Omental fat pad (tissue), 4 donors: ENCODE results near the gene DRG1. TPM values are rescaled to one million over a fixed set of nuclear protein-coding genes. Genes with fewer than 3 reads are reported as not detected.
"Not testable (repeated sequence)": the region's sequence is repeated elsewhere in the genome, so short reads cannot be mapped to it uniquely, and the experiment has no call there.

ENCODE experiments used
- ATAC-seq: fragments of 150-250 bp; one replicate; pipeline ENCODE4 v1.9.1; 2016; ENCODE audit warnings: mild to moderate bottlenecking, moderate library complexity; ENCODE audit not compliant: low FRiP score
- DNase-seq: peaks from one replicate; pipeline ENCODE4 v3.0.0-alpha.2; 2019; ENCODE audit warnings: low spot score
- total RNA-seq, 4 donors: library from RNA; depleted of rRNA; stranded (reverse); fragments of >200 nt; gene quantifications; one replicate each; pipeline ENCODE4 v1.1.0, GENCODE V29; 2016
- TF ChIP-seq, protein P1 (sequence below), 3 donors: fragments of 450-650 bp; IDR thresholded peaks; one replicate each; pipeline ENCODE4 v1.5.1; 2016 to 2017; ENCODE audit warnings: antibody characterized with exemption in 3 of 3, mild to moderate bottlenecking in 3 of 3, moderate library complexity in 2 of 3

DRG1 gene
- total RNA-seq, 4 donors from 2014 or later: 59.1 to 88.7 (median 69.2) TPM

DNA sequence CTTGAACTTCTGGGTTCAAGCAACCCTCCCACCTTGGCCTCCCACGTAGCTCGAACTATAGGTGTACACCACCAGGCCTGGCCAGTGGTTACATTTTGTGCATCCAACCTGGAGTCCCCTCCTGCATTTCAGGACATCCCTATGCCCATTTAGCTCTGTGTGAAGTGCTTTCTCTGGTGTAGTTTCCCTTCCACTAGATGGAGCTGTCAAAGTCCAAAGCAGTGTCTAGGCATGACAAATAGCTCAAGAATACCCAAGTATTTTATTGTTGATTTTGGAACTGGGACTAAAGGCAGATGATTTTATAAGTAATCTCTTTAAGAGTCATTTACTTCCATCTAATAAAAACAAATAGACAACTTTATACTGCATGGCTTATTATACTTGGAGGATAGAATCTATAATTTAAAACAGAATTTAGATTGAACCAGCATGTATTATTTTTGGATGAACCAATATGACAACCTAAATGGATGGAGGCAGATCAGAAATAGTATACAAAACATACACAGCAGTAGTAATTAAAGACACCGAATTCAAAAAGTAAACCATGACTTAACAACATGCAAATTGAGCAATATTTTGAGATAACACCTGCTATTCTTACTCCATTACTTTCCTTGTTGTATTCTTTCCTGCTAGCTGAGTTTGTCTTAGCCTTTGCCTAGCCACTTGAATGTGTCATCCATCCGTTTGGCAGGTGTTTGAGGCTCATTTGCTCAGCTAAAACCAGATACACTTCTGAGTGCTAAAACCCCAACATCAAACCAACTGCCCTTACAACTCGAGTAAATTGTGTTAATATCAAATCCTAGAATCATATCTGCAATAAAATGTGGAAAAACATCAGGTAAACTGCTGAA lies 52.5 kb downstream of the DRG1 start:
- ATAC-seq: no peak
- TF ChIP-seq, protein P1, sequence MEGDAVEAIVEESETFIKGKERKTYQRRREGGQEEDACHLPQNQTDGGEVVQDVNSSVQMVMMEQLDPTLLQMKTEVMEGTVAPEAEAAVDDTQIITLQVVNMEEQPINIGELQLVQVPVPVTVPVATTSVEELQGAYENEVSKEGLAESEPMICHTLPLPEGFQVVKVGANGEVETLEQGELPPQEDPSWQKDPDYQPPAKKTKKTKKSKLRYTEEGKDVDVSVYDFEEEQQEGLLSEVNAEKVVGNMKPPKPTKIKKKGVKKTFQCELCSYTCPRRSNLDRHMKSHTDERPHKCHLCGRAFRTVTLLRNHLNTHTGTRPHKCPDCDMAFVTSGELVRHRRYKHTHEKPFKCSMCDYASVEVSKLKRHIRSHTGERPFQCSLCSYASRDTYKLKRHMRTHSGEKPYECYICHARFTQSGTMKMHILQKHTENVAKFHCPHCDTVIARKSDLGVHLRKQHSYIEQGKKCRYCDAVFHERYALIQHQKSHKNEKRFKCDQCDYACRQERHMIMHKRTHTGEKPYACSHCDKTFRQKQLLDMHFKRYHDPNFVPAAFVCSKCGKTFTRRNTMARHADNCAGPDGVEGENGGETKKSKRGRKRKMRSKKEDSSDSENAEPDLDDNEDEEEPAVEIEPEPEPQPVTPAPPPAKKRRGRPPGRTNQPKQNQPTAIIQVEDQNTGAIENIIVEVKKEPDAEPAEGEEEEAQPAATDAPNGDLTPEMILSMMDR (IDR thresholded peaks at IDR 0.05): no peak

DNA sequence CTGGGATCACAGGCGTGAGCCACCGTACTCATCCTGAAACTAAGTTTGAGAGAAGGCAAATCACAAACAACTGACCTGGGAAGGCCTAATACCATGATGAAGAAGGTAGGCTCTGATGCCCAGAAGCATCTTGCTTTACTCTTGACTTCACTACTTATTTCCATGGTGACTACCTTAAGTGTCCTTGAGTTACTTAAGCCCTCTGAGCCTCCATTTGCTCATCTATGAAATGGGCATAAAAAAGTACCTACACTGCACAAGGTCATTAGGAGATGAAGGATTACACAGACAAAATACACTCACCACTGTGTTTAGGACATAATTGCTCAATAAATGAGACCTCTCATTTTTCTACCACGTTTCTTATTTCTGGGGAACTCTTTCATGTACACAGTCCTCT lies 62.3 kb downstream of the DRG1 start:
- ATAC-seq: no peak

More for the DNA sequence above, 52.5 kb downstream of the DRG1 start:
- no peak for DNase-seq

DNA sequence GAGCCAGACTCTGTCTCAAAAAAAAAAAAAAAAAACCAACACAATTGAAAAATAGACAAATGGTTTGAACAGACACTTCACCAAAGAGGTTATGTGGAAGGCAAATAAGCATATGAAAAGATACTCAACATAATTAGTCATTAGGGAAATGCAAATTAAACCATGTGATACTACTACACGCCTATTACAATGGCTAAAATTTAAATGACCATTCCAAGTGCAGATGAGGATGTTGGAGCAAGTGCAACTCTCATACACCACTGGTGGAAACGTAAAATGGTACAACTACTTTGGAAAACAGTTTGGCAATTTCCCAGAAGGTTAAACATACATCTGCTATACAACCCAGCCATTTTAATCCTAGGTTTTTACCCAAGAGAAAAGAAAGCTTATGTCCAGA lies 65.9 kb downstream of the DRG1 start:
- TF ChIP-seq, protein P1 (IDR thresholded peaks at IDR 0.05): no peak
- no peak for ATAC-seq
- no peak for DNase-seq

More for the DNA sequence above, 62.3 kb downstream of the DRG1 start:
- DNase-seq: no peak
- TF ChIP-seq, protein P1 (IDR thresholded peaks at IDR 0.05): no peak

DNA sequence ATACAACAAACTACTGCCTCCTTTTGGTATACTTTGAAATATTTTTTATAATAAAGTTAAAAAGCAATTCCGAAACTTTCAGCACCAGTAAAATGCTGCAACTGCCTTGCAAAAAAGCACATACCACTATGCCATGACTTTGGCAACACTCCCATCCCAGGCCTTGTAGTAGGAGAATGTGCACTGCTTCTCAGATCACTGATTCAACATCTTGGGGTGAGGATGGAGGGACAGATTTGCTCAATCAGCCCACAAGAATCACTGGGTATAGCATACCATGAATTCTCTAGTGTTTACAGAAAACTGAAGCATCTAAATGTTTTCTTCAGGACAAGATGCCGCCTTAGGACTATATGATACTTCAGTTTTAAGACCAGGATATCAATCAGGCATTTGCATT lies 75.3 kb downstream of the DRG1 start:
- ATAC-seq (no peak), DNase-seq (no peak)
- TF ChIP-seq, protein P1 (IDR thresholded peaks at IDR 0.05): no peak

DNA sequence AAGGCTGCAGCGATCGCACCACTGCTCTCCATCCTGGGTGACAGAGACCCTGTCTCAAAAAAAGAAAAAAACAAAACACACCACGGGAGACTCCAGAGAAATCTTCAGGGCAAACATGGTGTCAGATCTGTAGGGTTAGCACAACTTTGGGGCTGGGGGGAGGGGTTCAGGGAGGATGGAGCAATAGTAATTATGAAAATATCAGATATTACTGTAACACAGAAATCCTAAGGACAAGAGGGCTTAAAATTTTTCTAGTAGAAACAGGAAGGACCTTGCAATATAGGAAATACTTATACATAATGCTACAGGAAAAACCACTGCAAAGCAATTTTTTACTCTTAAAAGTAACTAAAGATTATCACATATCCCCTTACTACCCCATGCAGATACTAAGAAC lies 76.4 kb downstream of the DRG1 start:
- ATAC-seq: no peak

DNA sequence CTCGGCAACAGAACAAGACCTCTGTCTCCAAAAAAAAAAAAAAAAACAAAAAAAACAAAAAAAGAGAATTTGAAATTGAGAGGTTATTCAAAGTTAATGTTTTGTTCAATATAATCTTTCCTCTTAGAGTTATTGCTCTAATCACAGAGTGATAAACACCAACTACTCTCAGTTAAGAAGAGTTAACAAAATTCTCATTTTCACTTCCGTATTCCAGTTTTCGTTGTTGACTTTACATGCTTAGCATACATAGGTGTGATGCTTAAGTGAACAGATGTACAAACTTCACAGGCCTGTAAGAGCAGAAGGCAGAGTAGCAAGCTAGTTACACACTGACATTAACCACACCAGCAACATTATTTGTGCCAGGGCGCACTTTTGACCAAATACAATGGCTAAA lies 77.9 kb downstream of the DRG1 start:
- TF ChIP-seq, protein P1 (IDR thresholded peaks at IDR 0.05): no peak
- ATAC-seq (no peak), DNase-seq (no peak)

More for the DNA sequence above, 76.4 kb downstream of the DRG1 start:
- TF ChIP-seq, protein P1 (IDR thresholded peaks at IDR 0.05): no peak
- DNase-seq: no peak

DNA sequence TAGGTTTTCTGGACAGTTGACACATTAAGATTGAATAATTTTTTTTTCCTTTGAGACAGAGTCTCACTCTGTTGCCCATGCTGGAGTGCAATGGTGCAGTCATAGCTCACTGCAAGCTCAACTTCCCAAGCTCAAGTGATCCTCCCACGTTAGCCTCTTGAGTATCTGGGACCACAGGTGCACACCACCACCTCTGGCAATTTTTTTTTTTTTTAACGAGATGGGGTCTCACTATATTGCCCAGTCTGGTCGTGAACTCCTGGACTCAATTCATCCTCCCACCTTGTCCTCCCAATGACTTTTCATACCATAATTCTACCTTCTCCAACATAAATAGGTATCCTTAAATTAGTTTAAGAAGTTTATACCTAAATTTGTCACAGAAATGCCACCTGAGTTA lies 81.7 kb downstream of the DRG1 start:
- no peak for ATAC-seq
- DNase-seq: no peak
- TF ChIP-seq, protein P1 (IDR thresholded peaks at IDR 0.05): no peak

DNA sequence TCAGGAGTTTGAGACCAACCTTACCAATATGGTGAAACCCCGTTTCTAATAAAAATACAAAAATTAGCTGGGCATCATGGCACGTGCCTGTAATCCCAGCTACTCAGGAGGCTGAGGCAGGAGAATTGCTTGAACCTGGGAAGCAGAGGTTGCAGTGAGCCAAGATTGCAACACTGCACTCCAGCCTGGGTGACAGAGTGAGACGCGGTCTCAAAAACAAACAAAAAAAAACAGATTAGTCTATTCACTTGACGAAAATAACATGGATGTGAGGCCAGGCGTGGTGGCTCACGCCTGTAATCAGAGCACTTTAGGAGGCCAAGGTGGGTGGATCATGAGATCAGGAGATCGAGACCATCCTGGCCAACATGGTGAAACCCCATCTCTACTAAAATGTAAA lies 83.1 kb downstream of the DRG1 start:
- DNase-seq, ATAC-seq: not testable (repeated sequence)
